ENCODE measurements around the gene CEP128.

- no peak for TF ChIP-seq POLR2A (IDR thresholded peaks at IDR 0.05; ENCODE audit: low read depth, low read length)
- no peak for TF ChIP-seq POLR2AphosphoS5 (IDR thresholded peaks at IDR 0.05; ENCODE audit: low read depth, low read length)
- TF ChIP-seq TAF1 (IDR thresholded peaks at IDR 0.05; ENCODE audit: low read depth, low read length) = no peak
- TF ChIP-seq SPI1 (IDR thresholded peaks at IDR 0.05; ENCODE audit: low read depth, low read length) = no peak
Measured at GRCh38 chr14:80653956-80654355, 287.6 kb downstream of the CEP128 start.
